ENCODE results near the gene SPEN.

DNA sequence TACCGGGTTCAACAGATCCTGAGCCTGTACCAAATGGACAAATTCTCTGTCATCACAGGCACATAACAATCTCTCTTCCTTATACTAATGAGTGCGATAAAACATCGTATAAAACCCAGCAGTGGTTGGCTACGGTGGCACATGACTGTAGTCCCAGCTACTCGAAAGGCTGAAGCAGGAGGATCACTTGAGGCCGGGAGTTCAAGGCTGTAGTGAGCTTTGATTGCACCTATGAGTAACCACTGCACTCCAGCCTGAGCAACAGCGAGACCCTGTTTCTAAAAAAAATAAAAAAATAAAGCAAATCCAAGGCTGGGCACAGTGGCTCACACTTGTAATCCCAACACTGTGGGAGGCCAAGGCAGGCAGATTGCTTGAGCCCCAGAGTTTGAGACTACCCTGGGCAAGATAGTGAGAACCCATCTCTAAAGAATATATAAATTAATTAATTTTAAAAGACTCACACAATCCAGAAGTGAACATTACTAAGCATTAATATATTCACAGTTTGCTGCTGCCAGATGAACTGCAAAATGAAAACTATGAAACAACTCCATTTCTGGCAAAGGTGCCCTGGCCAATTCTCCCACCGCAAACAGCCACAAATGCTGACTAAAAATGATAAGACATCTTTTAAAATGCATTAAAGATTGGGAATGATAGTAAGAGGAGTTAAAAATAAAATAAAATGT is 115.3 kb downstream of the SPEN start:
- TF ChIP-seq POLR2A (IDR thresholded peaks at IDR 0.05; ENCODE audit: low read length) (no peak), GATA1 (IDR thresholded peaks at IDR 0.05; ENCODE audit: low read depth, low read length) (no peak)
